ENCODE measurements around the gene POLE.
"Not testable (repeated sequence)": the region's sequence is repeated elsewhere in the genome, so short reads cannot be mapped to it uniquely, and the experiment has no call there.

Gene POLE

DNA sequence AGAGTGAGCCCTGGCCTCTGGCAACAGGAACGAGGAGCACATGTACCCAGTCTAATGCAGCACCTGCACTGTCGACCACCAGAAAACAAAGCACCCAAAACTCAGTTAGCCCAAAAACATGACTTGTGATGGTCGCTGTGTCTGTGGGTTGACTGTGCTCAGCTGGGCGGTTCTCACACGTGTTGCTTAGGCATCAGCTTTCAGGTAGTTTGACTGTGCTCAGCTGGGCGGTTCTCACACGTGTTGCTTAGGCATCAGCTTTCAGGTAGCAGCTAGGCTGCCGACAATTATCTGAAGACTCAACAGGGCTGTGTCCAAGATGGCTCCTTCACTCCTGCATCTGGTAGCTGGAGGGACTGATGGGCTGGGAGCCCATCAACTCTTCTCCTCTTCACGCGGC is 75.5 kb downstream of the POLE start:
- DNase-seq (ENCODE audit: low spot score), result no peak

DNA sequence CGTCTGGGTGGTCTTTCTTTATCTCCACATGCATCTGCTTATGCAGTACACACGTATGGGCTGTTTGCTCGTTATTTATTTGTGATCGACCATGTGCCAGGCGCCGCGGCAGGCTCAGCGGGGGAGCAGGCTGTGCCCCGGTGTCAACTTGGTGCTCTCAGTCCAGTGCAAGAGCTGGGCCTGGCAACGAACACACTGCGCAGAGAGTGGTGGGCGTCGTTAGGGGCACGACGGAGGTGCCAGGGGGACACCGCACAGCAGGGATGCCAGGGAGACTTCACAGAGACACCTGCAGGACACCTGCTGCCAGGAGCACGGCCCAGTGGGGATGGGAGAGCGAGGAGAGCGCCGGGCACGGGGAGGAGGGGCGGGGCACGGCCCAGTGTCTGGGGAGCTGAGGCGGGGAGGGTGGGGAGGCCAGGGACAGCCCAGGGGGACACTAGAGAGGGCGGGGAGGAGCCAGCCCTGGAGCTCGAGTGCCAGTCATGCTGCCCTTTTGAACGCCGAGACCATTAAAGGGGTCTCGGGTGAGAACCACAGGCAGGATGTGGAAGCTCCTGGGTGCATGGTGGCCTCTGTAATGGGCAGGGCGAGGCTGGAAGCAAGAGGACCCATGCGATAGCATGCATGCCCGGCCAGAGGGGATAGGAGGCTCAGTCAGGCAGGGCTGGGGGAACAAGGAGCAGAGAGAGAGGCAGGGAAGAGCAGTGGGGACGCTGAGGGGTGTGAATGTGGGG is 76.1 kb downstream of the POLE start:
- no peak for DNase-seq (ENCODE audit: low spot score)

DNA sequence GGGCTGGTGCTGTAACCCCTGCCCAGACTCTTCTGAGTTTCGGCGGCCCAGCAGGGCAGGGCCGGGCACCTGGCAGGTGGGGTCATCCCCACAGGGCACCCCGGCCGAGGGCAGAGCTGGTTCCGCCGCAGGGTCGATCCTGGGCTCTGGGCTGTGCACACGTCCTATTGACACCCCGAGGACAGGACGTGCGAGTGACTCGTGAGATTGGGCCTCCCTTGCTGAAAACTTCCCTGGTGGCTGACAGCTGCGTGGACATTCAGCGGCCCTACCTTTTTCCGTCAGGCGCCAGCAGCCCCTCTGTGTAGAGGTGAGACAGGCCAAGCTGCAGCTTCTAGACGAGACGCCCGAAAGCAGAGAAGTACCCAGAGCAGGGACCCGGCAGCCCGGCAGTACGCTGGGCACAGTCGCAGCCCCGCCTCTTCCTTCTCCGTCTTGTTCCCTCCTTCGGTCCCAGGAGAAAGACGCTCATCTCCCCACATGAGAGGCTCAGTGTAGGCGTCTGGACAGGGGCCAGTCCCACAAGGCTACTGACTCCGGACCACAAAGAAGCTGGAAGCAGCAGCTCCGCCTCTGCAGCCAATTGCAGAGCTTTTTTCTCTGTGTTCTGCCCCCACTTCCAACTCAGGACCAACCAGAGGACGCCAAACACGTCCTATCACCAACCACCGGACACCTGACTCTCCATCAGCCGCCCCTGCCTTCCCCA is 76.9 kb downstream of the POLE start, which contains the start of gene LRCOL1:
TSS of gene LRCOL1 (minus strand) at position 532 of the 709 bp plus-strand sequence. CDS start 4,331 bp downstream, outside the sequence.
- no peak for DNase-seq (ENCODE audit: low spot score)

DNA sequence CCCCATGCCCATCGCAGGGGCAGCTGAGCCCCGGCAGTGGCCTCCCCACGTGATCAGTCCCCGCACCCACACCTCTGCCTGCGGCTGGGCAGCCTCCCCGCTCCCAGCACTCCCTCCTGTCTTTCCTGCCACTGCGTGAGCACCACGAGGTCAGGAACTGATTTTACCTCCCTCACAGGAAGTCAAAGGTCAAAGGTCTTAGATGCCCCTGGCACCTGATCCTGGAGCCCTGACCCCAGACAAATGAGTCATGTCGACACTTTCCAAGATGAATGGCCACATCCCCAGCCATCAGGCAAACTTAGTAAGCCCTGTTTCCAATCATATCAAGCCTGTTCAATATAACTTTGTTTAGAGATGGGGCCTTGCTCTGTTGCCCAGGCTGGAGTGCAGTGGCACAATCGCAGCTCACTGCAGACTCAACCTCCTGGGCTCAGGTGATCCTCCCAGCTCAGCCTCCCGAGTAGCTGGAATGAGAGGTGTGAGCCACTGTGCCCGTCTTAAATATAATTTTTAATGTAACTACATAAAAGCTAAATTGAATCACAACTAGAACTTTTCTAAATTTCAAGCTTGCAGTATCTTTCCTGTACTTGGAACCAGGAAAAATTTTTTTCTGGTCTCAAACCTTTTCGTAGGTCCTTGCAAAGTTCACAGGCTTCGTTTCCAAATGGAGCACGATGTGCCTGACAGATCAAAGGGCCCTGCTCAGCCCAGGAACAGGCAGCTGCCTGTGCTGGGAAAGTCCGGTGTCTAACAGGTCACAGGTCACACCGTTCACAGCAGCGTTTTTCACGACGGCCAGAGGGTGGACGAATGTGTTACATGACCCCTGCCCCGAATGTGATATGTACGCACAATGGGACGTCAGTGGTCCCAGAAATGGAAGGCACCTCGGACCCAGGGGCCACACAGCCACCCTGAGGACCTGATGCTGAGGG is 78.6 kb downstream of the POLE start:
- no peak for DNase-seq (ENCODE audit: low spot score)

DNA sequence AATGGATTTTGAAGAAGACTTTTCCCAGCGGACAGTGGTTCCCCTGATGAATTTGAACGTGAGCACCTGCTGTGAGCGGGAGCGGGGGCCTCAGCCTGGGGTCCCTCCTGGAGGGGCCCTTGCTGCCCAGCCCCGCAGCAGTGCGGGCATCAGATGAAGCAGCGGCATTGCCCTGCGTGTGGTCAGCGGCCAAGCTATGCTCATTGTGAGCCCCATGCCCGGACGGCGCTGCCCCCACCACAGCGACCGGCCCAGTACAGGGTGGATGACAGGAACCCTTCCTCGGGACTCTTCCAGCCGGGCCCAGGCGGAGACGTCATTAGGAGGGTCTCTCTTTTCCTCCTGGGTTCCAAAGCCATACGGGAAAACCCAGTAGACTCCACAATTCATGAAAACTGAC is 80.2 kb downstream of the POLE start:
- DNase-seq (ENCODE audit: low spot score), result no peak

DNA sequence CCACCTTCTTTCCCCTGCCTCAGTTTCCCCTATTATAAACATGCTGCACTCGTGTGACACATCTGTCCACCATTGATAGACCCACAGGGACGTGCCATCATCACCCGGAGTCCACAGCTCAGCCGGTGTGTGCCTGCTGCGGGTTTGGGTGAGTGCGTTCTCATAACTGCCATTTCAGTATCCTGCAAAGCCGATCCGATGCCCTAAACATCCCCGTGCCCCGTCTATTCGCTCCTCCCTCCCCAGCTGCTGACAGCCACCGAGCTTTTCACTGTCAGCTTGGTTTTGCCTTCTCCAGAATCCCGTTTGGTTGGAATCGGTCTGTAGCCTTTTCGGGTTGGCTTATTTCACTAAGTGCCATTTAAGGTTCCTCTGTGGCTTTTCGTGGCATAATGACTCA is 80.7 kb downstream of the POLE start:
- no peak for DNase-seq (ENCODE audit: low spot score)

DNA sequence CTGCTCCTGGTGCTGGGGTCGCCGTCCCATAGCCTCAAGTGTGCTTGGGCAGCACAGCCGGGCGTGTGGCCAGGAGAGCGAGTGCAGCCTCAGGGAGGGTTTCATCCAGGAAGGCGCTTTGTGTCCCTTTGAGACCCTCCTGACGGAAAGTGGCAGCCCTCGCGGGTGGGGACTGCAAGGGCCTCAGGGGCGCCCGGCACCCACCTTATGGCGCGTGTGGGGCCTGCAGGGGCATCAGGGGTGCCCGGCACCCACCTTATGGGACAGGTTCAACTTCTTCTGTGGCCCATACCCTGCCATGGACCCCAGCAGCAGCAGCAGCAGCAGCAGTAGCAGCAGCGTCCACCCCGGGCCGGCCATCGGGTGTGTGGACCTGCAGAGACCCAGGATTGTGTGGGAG is 81.2 kb downstream of the POLE start:
- DNase-seq (ENCODE audit: low spot score), result no peak

DNA sequence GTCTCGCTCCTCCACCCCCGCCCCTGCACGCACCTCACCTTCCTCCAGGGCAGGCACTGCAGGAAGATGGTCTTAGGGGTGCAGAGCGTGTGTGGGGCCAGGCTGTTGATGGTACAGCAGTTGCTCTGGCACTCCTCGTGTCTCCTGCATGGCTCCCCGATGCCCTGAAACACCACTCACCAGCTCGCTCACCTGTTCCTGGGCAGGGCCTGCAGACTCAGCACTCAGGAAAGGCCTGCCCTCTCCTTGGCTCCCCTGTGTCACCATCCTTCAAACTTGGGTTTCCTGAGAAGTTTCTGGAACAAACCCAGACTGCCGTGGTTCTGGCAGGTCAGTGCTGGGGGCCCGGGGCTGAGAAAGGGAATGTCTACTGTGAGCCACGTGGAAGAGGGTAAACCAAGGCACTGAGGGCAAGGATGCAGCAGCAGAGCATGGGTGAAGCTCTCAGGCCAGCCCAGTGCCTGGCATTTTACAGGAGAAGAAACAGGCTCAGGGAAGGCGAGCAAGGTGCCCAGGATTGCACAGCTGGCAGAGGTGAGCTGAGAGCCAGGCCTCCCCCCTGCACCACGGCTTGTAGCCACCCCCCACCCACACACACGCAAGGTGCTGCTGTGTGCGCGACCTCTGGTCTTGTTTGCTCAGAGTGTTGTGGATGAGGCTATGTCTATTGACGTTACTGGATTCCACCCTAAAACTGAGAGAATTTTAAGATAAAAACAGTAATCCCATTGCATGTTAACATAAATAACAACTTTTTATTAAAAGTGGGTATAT is 82.3 kb downstream of the POLE start:
- no peak for DNase-seq (ENCODE audit: low spot score)

DNA sequence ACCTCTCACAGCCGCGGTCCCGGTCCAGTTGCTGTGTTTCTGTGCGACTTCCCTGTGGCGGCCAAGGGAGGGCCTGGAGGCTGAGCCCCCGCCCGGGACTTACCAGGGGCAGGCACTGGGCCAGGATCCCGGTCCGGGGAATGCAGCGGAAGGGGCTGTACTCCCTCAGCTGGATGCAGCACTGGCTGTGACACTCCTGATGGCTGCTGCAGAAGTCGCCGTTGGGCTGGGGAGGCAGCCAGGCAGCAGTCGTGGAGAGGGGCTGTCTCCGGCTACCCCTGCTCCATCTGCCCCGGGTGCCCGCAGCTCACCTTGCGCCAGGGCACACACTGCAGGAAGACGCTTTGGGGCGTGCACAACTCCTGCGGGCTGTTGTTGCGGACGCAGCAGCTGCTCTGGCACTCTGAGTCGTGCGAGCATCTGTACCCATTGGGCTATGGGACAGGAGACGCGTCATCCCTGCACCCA is 83.0 kb downstream of the POLE start:
- no peak for DNase-seq (ENCODE audit: low spot score)

DNA sequence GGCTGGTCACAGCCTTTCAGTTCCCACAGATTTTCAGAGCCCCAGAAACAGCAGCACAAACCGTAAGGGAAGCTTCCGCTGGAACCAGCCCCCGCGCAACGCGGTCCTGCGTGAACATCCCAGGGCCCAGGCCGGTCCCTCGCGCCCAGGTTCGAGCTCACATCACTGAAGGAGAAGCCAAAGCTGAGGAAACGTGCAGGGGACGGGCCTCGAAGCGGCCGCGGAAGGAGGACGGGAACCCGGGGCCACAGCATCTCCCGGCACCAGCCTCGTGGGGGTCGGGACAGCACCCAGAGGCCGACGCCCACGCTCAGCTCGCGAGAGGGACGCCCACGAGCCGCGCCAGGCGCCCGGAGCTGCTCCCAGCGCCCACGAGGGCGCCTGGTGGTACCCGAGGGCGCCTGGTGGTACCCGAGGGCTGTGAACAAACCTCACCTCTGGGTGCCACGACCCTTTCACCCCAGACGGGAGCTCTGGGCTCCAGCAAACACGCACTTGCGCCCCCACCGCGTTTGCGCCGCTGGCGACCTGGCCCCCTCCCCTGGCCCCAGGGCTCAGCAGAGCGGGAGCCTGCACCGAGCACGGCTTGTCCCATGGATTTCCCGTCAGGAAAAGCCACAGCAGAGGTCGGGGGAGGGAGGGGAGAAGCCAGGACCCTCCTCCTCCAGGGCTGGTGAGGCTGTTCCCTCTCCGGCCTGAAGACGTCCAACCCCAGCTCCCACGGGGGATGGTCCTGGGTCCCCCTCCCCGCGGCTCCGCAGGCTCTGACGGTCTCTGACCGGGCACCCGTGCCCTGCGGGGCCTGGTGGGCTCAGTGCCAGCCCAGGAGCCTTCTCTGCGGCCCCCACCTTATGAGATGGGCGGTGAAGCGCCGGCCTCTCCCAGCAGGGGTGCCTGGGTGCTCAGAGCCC is 83.6 kb downstream of the POLE start:
- DNase-seq (ENCODE audit: low spot score), result no peak

DNA sequence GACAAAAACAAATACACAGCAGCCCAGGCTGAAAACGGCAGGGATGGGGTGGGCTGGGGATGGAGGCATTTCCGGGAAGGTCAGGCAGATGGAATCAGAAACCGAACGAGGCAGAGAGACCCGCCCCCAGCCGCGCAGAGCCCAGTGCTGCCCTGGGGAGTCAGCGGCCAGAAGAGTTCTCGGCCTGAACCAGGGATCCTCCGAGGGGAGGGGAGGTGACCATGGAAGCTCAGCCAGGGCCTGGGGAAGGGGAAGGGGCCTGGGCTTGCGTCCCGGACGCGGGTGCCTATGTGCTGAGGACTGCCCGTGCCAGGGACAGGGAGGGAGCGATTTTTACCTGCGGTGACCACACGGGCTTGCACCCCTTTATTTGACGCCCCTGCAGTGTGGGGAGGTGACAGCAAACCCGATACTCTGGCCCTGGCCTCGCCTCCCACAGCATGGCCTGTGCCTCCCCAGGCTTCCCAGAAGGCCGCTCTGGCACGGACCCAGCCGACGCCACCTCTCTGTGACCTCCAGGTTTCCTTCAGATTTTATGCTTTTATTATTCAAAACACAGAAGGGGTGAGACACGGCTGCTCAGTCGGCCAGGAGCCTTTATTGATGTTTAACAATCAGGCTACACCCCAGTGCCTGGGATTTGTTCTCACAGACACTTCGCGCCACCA is 84.4 kb downstream of the POLE start:
- no peak for DNase-seq (ENCODE audit: low spot score)

DNA sequence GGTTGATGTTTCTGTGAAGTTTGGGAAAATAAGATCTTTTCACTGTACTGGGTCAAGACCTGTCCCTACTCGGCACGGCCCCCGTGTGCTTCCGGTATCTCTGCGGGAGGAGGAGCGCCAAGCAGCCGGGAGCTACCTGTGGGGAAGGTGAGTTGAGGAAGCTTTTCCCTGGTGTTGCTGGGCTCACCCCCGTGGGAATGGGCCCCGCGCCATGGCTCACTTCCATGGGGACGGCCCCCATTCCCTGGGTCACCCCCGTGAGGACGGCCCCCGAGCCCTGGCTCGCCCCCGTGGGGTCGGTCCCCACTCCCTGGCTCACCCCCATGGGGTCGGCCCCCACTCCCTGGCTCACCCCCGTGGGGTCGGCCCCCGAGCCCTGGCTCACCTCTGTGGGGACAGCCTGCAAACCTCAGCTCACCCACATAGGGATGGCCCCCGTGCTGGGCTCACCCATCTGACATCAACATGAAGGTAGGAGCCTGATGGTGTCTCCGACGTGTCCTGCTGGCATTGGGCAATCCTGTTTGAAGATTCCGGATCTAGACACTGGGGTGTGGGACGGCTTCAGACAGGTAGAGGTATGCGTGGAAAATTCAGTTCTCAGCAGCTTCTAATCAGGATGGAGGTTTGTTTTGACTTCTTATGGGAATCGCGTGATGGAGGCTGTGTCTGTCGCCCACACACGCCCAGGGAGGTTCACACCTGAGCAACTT is 85.8 kb downstream of the POLE start:
- no peak for DNase-seq (ENCODE audit: low spot score)

DNA sequence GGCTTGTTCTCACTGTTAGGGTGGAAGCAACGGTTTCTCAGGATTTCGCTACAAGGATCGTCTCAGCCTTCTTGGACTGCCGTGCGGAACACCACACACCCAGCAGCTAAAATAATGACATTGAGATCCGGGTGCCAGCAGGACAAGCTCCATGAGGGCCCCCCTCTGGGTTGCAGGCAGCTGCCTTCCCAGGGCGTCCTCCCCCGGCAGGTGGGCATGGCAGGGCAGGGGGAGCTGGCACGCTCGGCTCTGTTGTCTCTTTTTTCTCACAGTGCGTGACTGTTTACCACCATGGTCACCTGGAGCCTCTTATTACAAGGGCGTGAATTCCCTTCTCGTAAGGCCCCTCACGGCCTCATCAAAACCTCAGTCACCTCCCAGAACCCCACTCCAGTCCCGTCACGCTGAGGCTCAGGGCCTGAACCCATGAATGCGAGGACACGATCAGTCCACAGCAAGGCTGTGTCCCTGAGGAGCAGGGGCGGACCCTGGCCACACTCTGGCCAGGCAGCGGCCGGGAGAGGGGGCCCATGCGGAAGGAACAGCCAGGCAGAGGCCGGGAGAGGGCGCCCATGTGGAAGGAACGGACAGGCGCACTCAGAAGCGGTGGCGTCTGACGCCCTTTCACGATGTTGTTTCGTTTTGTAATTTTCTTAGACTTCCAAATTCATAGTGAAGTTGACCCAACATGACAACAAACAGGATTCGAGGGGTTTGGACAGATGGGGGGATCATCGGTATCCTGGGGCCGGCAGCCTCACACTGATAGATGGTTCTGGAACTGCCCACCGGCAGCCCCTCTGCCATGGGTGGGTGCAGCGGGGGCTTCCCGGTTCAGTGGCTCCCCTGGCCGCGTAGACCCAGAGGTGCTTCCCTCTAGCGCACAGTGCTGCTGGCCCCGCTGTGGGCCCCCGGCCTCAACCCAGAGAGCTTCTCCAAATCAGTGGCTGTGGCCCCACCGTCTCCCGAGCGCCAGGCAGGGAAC is 86.8 kb downstream of the POLE start:
- peak; percentile 88 for DNase-seq (ENCODE audit: low spot score)

DNA sequence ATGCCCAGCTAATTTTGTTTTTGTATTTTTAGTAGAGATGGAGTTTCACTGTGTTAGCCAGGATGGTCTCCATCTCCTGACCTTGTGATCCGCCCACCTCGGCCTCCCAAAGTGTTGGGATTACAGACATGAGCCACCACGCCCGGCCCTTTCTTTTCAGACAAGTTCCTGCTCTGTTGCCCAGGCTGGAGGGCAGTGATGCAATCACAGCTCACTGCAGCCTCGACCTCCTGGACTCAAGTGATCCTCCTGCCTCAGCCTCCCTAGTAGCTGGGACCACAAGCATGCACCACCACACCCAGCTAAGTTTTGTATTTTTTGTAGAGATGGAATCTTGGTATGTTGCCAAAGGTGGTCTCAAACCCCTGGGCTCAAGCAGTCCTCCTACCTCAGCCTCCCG is 87.6 kb downstream of the POLE start:
- not testable (repeated sequence) for DNase-seq (ENCODE audit: low spot score)

DNA sequence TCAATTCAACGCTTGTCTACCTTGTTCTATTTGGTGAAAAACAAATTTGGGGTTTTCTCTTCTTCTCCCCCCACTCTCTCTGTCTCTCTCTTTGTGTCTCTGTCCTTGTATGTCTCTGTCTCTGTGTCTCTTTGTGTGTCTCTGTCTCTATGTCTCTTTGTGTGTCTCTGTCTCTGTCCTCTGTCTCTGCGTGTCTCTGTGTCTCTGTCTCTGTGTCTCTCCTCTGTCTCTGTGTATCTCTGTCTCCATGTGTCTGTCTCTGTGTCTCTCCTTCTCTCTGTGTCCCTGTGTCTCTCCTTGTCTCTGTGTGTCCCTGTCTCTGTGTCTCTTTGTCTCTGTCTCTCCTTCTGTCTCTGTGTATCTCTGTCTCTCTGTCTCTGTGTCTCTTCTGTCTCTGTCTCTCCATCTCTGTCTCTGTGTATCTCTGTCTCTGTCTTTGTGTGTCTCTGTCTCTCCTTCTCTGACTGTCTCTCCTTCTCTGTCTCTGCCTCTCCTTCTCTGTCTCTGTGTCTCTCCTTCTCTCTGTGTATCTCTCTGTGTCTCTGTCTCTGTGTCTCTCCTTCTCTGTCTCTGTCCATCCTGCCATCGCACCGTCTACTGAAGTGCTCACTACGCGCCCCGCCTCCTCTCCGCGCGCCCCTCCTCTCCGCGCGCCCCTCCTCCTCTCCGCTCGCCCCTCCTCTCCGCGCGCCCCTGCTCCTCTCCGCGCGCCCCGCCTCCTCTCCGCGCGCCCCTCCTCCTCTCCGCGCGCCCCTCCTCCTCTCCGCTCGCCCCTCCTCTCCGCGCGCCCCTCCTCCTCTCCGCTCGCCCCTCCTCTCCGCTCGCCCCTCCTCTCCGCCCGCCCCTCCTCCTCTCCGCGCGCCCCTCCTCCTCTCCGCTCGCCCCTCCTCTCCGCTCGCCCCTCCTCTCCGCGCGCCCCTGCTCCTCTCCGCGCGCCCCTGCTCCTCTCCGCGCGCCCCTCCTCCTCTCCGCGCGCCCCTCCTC is 89.5 kb downstream of the POLE start:
- DNase-seq (ENCODE audit: low spot score), result no peak

DNA sequence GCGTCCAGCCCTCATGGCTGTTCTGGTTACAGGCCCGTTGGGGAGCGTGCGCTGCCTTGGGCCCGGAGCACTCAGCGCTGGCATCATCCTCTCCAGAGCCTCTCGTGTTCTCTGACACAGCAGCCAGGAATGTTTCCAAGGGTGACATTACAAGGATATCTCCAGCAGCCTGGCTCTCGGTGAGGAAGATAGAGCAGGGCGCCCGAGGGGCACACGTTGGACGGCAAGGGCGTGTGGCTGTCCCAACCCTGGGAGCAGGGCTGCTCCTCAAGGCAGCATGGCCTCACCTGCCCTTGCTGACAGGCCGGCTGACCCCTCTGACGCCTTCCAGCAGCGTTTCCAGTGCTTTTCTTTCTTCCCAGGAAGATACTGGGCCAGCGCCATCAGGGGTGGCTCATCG is 91.1 kb downstream of the POLE start:
- no peak for DNase-seq (ENCODE audit: low spot score)

DNA sequence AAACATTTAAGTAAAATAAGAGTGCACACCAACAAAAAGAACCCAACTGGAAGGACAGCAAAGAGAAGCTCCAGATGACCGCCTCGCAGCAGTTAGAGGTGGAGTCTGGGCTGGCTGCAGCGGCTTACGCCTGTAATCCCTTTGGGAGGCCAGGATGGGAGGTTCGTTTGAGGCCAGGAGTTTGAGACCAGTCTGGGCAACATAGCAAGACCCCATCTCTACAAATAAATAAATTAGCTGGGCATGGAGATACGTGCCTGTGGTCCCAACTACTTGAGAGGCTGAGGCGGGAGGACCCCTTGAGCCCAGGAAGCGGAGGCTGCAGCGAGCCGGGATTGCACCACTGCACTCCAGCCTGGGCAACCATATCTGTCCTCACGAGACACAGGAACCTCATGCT is 92.0 kb downstream of the POLE start:
- no peak for DNase-seq (ENCODE audit: low spot score)

Measured in HuH-7.5 (cell line).